Measurements from ENCODE around the gene BEND2. TPM values are rescaled to one million over a fixed set of nuclear protein-coding genes. Genes with fewer than 3 reads are reported as not detected.
"Not testable (repeated sequence)": the region's sequence is repeated elsewhere in the genome, so short reads cannot be mapped to it uniquely, and the experiment has no call there.

BEND2 gene
- total RNA-seq (2014; rRNA removed; shearing (Covaris generic)), result not detected in 2 replicates

DNA sequence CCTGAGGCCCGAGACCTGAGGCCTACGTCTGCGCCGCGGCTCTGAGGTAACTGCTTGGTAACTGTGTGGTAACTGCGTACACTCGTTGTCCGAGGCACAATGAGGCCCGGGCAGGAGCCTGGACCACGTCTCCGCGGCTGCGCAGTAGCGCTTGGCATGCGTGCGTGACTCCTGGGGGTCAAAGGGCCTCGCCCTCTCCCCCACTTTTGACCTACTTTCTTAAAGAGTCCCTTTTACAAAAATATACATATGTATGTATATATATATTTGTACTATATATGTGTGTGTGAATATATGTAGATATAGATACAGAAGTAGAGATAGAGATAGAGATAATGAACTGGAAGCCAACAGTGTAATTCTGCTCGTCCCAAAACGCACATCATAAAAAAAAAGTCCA, at the start of gene BEND2:
Gene BEND2, minus strand, starts transcription at position 101 of the 400 bp plus-strand sequence. CDS start 136 bp downstream, outside the sequence.
- in situ Hi-C loops (cut with HindIII; ENCODE audit: low sequenced_read_pairs), result no loop called here
- no peak for DNase-seq (ENCODE audit: low spot score)

DNA sequence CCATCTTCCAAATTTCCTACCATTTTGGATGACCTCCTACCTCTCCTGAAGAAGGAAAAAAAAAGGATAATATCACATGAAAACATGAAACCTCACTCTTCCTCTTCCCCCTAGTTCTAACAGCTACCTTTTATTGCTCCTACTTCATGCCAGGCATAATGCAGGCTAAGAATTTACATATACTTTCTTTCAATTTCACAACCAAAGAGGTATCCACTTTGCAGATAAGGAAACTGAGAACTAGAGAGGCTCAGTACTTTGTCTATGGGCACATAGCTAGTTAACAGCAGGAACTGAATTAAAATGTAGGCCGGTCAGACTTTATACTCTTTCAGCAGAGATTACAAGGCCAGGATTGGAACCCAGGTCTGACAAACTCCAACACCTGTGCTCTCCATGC, 34.4 kb upstream of the BEND2 start:
- in situ Hi-C loops (cut with HindIII; ENCODE audit: low sequenced_read_pairs), result no loop called here
- DNase-seq (ENCODE audit: low spot score), result no peak

DNA sequence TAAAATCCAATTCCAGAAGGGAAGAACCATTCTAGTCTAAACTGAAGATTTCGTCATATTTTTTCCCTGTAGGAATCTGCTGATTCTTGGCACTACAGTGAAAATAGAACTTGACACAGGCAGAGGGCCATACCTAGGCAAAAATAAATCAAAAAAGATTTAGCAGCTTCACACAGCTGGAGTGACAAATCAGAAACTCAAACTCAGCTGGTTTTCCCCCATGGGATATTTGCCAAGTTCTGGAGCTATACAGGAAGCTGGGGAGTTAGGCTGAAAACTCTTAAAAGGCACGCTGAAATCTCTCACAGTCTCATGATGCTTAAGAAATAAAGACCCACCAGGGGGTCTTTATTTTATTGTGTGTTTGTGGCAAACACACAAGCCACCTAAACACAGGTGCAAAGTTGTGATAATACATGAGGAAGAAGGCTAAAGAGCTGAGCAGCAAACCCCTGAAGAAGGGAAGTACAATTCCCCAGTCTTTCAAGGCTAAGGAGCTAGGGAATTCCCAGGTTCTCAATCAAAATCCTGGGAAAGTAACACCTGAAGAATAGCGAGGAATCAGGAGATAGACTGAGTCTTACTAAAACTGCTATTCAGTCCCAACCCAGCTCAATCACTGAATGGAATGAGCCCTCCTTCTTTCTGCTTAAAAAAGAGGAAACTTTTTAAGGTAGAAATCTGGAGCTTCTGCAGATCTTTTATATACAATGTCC, 32.1 kb upstream of the BEND2 start:
- in situ Hi-C loops (cut with HindIII; ENCODE audit: low sequenced_read_pairs), result no loop called here
- DNase-seq (ENCODE audit: low spot score), result no peak

DNA sequence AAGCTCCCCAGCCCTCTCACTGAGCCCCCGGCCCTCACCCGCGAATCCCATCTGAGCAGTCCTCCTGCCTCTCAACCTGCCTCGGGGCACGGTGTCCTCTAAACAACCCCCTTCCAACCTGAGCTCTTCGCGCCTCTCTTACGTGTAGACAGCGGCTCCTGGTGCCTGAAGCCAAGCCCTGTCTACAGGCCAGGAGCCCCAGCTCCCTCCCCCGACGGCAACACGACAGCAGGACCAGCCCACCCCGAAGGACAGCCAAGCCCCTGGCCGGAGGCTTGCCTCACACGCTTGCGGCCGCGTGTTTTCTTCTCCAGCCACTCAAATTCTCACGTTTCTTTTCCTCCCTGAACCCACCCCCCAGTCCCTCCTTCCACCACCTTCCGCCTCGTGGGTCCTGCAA, 9.0 kb upstream of the BEND2 start:
- DNase-seq (ENCODE audit: low spot score); in situ Hi-C loops (cut with HindIII; ENCODE audit: low sequenced_read_pairs): not testable (repeated sequence)

DNA sequence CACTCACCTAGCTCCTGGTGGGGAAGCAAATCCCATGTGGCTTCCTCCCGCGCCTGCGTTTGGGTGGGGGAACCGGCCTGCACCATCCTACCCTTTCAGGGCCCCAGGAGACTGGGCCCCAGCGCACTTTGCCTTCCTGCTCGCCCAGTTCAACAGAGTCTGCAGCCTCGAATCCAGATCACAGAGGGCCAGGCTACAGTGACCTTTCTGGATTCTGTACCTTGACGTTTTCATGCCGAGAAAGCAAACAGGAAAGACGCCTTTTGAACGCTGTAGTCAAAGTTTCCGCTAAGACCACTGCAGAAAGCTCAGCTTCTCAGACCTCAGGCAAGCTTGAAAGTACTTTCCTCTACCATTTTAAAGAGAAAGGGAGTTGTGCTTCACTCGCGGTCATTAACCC, 7.4 kb upstream of the BEND2 start:
- DNase-seq (ENCODE audit: low spot score), result no peak
- in situ Hi-C loops (cut with HindIII; ENCODE audit: low sequenced_read_pairs), result no loop called here

DNA sequence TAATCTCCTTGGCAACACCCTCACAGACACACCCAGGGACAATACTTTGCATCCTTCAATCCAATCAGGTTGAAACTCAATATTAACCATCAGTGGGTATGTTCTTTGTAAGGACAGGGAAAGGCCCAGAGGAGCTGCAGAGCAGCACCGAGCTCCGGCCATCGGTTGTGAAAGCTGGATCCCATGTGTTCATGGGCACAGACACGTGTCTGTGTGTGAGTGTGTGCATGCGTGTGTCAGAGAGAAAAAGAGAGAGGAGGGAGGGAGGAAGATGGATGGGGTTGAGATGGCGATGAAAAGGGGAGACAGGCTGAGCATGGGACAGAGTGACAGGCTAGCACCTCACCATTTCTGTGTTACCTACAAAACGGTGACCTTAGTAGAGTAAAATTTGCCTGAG, 6.8 kb upstream of the BEND2 start:
- no peak for DNase-seq (ENCODE audit: low spot score)
- in situ Hi-C loops (cut with HindIII; ENCODE audit: low sequenced_read_pairs), result no loop called here

DNA sequence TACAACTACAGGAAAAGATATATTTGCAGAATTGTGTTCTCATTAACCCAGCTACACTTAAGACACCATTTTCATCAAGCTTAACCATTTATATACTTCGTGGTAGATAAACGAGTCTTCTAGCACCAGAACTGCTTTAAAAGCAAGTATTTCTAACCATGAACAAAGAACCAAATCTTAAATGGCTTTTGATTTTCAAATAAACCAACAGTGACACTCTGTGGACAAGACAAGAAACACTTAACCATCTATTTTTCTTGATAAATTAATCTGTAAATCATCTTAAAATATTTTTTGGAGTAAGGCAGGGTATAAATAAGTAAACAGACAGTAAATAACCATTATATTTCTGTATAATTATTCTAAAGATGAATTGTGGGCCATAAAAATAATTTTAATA, 10.2 kb downstream of the BEND2 start:
- DNase-seq (ENCODE audit: low spot score), result peak; percentile 27
- in situ Hi-C loops (cut with HindIII; ENCODE audit: low sequenced_read_pairs), result no loop called here

DNA sequence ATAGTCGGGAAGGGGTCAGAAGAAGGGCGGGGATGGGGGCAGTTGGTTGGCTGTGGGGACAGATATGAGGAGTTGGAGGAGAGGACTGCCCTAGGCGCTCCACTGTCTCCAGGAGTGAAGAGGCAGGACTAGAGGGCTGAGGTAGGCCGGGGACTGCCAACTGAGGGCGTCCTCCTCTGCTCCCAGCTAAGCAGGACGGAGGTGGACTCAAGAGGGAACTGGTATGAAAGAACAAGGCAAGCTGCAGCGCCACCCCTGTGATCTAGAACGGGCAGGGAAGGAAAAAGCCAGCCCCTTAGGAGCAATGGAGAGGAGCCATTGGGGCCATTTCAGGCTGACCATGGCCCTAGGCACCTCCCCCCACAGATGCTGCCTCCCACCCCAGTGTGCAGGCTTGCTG, 14.0 kb downstream of the BEND2 start:
- in situ Hi-C loops (cut with HindIII; ENCODE audit: low sequenced_read_pairs), result no loop called here
- no peak for DNase-seq (ENCODE audit: low spot score)

DNA sequence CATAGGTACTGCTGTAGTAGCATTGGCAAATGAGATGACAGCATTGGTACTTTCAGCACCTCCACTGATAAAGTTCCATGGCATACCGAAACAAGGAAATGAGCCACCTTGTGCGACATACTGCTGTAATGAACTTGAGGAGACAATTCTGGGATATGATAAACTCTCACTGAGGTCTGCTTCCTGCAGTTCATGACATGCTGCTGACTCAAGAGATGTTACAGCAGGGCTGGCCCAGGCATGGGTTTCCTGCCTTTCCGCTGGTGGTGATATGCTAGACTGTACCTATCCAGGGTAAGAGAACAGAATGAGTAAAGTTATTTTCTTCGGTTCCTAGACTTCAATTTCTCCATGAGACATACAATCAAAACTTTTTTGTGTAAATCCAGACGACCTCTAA, 17.1 kb downstream of the BEND2 start:
- in situ Hi-C loops (cut with HindIII; ENCODE audit: low sequenced_read_pairs), result no loop called here
- no peak for DNase-seq (ENCODE audit: low spot score)

DNA sequence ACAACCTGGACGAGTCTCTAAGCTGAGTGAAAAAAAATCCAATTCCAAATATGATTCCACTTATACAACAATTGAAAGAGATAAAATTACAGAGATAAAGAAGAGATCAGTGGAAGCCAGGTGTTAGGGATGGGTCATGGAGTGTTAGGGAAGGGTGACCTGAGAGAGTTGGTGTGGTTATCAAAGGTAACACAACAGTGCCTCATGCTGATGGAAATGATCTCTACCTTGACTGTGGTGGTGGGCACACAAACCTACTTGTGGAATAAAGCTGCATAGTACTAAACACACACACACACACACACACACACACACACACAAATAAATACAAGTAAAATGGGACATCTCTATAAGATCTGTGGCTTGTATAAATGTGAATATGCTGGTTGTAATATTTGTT, 26.0 kb downstream of the BEND2 start:
- no peak for DNase-seq (ENCODE audit: low spot score)
- in situ Hi-C loops (cut with HindIII; ENCODE audit: low sequenced_read_pairs), result no loop called here

DNA sequence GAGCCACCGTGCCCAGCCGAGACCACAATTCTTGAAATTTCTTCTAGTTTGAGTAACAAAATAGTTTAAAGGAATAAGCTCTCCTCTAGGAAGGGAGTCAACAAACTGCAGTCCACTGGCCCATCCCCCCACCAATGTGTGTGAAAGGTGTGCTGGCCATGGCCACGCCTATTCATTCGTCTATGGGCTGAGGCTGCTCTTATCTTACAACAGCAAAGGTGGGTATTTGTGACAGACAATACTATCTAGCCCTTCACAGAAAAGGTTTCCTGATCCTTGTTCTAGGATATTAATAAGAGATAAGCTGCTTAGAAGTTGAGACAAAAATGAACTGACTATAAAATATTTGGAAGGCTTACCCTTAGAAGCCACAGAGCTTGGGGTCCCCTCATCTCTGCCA, 41.2 kb downstream of the BEND2 start:
- DNase-seq (ENCODE audit: low spot score), result no peak
- in situ Hi-C loops (cut with HindIII; ENCODE audit: low sequenced_read_pairs), result no loop called here

DNA sequence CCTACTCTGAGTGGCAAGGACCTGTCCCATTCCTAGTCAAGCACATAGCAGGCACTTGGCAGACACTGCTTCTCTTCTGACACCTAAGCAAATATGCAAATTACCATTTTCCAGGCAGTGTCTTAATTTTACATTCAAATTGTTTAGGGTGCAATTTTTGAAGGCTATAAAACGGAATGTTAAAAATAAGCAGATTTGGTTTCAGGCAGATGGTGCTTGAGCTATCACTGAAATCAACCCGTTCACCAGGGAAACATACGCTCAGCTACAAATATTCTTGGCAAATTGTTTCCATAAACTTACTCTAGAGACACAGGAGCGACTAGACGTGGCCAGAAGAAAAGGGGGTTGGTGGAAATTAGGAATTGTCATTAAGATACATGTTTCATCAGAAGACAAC, 45.7 kb downstream of the BEND2 start:
- in situ Hi-C loops (cut with HindIII; ENCODE audit: low sequenced_read_pairs), result no loop called here
- no peak for DNase-seq (ENCODE audit: low spot score)

DNA sequence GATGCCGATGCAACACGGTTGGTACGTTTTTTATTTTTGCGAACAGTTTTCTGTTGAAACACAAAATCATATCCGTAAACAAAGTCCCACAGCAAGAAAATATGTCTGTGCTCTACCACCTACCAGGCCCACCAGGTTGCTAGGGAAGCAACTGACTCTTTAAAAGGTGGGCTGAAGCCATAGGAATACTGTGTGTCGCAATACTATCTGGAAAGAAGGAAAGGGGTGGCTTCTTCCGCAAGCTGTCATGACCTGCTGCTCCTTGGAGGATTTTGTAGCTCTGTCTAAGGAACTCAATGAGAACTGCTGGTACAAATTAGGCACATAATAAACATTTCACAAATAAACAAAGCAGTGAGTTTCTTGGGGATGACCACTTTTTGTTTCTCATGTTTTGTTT, 46.5 kb downstream of the BEND2 start:
- in situ Hi-C loops (cut with HindIII; ENCODE audit: low sequenced_read_pairs), result no loop called here
- no peak for DNase-seq (ENCODE audit: low spot score)

DNA sequence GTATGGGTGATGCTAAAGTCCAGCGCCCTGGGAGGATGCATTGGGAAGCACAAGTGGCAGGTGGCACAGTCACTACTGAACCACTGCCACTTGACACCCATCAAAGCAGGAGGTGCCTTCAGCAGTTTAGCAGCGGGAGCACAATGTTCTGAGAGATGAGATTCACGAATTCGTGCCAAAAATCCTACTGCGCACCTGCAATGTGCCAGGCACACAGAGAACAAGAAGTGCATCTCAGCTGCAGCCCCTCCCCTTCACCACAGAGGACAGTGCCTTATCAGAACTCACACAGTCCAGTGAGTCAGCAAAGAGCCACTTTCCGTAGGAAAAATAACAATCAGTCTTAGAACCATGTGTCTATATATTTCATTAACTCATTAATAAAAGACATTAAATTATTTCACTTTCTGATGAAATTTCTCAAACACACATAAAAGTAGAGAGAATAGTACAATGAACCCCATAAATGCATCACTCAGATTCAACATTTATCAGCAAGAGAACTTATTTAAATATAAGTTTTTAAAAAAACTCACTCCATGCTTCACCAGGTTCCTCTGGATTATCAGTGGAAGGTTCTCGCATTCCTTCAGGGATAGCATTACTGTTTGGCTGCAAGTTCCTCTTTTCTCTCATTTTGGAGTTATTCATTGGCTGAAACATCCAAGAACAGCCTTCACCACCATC, 47.0 kb downstream of the BEND2 start:
- DNase-seq (ENCODE audit: low spot score), result peak; percentile 59
- in situ Hi-C loops (cut with HindIII; ENCODE audit: low sequenced_read_pairs), result no loop called here

DNA sequence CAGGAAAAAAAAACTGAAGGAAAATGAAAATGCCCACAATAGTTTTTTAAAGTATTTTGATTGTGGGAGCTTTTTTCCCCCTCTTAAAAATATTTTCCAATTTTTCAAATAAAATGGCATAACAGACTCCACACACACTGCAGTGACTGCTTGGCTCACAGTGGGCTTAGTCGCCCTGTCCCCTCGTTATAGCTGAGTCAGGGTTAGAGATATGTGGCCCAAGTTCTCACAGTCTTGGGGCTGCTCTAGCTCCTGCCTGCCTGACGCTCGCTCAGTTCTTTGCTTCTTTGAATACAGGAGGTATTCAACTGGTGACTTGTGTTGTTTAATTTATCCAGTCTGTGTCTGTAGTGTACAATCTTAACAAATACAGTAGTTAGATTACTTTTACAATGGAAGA, 47.7 kb downstream of the BEND2 start:
- in situ Hi-C loops (cut with HindIII; ENCODE audit: low sequenced_read_pairs), result no loop called here
- no peak for DNase-seq (ENCODE audit: low spot score)

DNA sequence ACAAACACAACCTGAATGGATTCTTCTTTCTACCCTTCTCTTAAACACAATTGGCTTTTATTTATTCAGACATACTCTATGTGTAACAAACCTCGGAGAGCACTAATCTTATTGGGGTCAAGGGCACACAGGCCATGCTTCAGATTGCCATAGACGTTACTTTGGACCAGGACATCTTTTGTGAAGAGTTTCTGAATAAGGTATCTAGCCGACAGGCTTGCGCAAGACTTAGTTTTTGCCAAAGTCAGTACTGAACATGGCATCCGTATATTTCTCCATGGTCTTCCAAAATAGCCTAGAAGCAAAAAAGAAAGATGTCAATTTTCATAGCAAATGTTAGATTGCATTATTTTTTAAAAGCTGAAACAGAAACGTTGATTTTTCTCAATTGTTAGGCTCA, 49.8 kb downstream of the BEND2 start:
- in situ Hi-C loops (cut with HindIII; ENCODE audit: low sequenced_read_pairs), result no loop called here
- no peak for DNase-seq (ENCODE audit: low spot score)

DNA sequence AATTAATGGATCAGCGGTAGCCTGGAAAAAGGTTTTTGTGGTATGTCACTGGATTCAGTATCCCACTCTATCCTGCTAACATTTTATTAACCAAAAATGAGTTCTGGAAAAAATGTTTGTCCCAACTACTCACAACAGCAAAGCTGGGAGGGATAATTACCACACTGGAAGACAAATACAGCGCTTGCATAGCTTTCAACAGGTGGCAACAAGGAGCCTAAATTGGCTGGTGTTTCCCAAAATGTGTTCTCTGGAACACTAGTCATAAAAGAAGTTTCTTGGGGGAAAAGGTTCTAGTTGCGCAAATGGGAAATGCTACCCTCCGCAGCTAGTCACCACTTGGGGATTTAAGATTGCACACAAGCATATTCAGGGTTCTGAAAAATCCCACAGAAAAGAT, 54.6 kb downstream of the BEND2 start:
- no peak for DNase-seq (ENCODE audit: low spot score)
- in situ Hi-C loops (cut with HindIII; ENCODE audit: low sequenced_read_pairs), result no loop called here

DNA sequence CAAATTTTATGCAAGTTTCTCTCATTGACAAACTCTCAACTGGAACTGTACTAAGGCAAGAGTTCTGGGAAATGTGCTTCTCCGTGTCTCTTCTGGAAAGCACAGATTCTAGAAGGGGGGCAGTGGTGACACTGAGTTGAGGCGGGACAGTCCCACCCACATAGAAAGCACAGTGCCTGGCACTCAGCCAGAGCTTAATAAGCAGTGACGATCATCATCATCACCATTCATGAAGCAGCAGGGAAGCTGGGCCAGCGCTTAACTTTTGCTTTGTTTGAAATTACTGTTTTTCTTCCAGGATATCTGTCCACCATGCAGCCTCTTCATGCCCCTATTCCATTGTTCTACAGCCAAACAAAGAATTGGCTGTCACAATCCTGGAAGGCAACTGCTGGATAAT, 60.3 kb downstream of the BEND2 start:
- DNase-seq (ENCODE audit: low spot score), result no peak
- in situ Hi-C loops (cut with HindIII; ENCODE audit: low sequenced_read_pairs), result no loop called here

DNA sequence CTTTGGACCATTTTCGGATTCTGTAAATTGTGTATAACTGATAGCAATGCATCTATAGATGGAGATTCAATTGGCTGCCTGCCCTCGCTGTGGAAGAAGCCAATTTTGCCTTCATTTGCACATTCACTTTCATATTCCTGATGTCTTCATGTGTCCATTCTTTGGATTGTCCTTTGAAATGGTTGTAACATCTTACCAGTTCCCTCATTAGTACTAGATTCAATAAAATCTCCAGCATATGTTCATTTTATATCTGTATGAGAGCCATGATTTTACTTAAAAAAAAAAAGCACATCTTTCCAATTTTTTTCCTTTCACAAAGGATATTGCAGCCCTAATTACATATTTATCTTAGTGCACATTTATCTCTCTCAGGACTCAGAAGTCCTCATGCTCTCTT, 61.7 kb downstream of the BEND2 start:
- in situ Hi-C loops (cut with HindIII; ENCODE audit: low sequenced_read_pairs), result no loop called here
- no peak for DNase-seq (ENCODE audit: low spot score)

DNA sequence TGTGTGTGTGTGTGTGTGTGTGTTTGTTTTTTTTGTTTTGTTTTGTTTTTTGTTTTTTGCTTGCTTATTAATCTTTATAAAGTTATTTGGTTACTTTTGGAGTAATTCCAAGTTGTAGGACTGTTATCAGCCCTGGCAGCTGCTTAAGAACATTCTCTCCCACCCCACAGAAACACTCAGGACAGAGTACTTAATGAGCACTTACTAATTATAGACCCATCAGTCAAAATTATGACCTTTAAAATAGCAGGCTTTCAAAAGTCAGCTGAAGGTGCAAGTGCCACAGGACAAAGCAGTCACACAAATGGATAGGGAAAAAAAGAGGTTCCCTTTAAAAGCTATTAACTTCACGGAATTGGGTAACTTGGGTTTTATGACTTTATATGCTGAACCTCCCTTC, 69.0 kb downstream of the BEND2 start:
- in situ Hi-C loops (cut with HindIII; ENCODE audit: low sequenced_read_pairs), result no loop called here
- no peak for DNase-seq (ENCODE audit: low spot score)

DNA sequence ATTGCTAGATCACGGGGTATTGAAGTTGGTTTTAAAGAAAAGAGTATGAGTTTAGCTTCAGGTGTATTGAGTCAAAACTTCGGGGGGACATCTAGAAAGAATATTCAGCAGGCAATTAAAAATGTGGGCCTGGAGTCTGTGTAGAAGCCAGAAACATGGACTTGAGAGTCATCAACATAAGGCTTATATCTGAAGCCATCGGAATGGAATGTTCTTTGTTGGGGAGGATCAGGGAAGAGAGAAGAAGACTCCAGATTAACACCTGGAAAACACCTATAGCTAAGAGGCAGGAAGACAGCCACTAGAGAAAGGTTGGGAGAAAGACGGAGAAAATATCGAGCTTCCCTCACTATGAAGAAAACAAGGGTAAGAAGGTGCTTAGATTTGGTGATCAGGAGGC, 69.5 kb downstream of the BEND2 start:
- no peak for DNase-seq (ENCODE audit: low spot score)
- in situ Hi-C loops (cut with HindIII; ENCODE audit: low sequenced_read_pairs), result no loop called here

Measured in G401 (cell line).